Sigmoid colon (tissue), 7 donors: ENCODE data around the gene KCND3. TPM values are rescaled to one million over a fixed set of nuclear protein-coding genes. Genes with fewer than 3 reads are reported as not detected.

ENCODE experiments used
- DNase-seq: peaks from one replicate; pipeline ENCODE4 v3.0.0-alpha.2; 2019
- H3K27ac ChIP-seq, 4 donors: fragments of 200-600 bp; sonication (generic); one replicate each; pipeline ENCODE4 v1.5.1; 2016 to 2019; ENCODE audit warnings: mild to moderate bottlenecking in 1 of 4
- H3K27me3 ChIP-seq, 3 donors: fragments of 200-600 bp; sonication (generic); one replicate each; pipeline ENCODE4 v1.5.1; 2019; ENCODE audit warnings: mild to moderate bottlenecking in 1 of 3
- H3K36me3 ChIP-seq, 4 donors: fragments of 200-600 bp; sonication (generic); one replicate each; pipeline ENCODE4 v1.5.1; 2016 to 2019
- H3K4me1 ChIP-seq, 4 donors: fragments of 200-600 bp; sonication (generic); one replicate each; pipeline ENCODE4 v1.5.1; 2017 to 2019
- H3K4me3 ChIP-seq, 4 donors: fragments of 200-600 bp; sonication (generic); one replicate each; pipeline ENCODE4 v1.5.1; 2017 to 2019; ENCODE audit warnings: mild to moderate bottlenecking in 2 of 4, moderate library complexity in 1 of 4
- H3K9me3 ChIP-seq, 4 donors: fragments of 200-600 bp in 3 of 4; sonication (generic) in 3 of 4; one replicate each; pipeline versions ENCODE4 v1.5.1 to v1.6.1; 2013 to 2019
- EP300 ChIP-seq, 4 donors: sonication (generic); formaldehyde crosslinking; IDR thresholded peaks; one replicate each; pipeline ENCODE4 v1.6.1; 2017; ENCODE audit warnings: antibody characterized with exemption in 4 of 4
- POLR2A ChIP-seq, 2 donors: fragments of 450-650 bp; IDR thresholded peaks; one replicate each; pipeline ENCODE4 v1.6.1; 2016; ENCODE audit warnings: antibody characterized with exemption in 2 of 2, mild to moderate bottlenecking in 2 of 2, moderate library complexity in 2 of 2
- POLR2AphosphoS5 ChIP-seq, 4 donors: sonication (generic); formaldehyde crosslinking; IDR thresholded peaks; one replicate each; pipeline ENCODE4 v1.6.1; 2017; ENCODE audit warnings: antibody characterized with exemption in 4 of 4
- WGBS, 2 donors: extraction: QIAGEN DNeasy Blood & Tissue Kit; methylation state at CpG; one replicate each; pipeline ENCODE4 v1.1.7; 2013; 5-methylcytosine and 5-hydroxymethylcytosine counted together
- intact Hi-C: fragments of 100-400 bp; cut with DNase I; formaldehyde crosslinking; loops from one replicate; pipeline ENCODE4 v1.15.1; 2023
- polyA plus RNA-seq, 3 donors: library from polyadenylated mRNA; stranded (reverse); fragments of 200-250 nt; gene quantifications; one replicate each; pipeline ENCODE4 v1.2.3, GENCODE V29; 2013
- total RNA-seq, 4 donors: library from RNA; depleted of rRNA; stranded (reverse); fragments of >200 nt; gene quantifications; one replicate each; pipeline ENCODE4 v1.1.0, GENCODE V29; 2016
- TF ChIP-seq, protein P1 (sequence below), 4 experiments: fragments of 450-650 bp in 3 of 4; fragments of 200-600 bp in 1 of 4; IDR thresholded peaks; one replicate each; pipeline ENCODE4 v1.5.1; 2016 to 2019; ENCODE audit warnings: antibody characterized with exemption in 4 of 4, mild to moderate bottlenecking in 3 of 4, moderate library complexity in 2 of 4
- donor health status: healthy with polysubstance abuse.
- donor health status: Bipolar disorder and iron deficiency.
- donor health status: healthy.

The KCND3 gene
- total and polyA plus RNA-seq, 7 donors = 0.23 to 18.3 (median 5.9) TPM

- TF ChIP-seq POLR2A (IDR thresholded peaks at IDR 0.05) (no peak), POLR2AphosphoS5 (IDR thresholded peaks at IDR 0.05) (peak in 1 of 4 donors; percentile 17)
- peak overlapping the region; percentile 56 to 67 (median 62) for H3K4me3 ChIP-seq
- H3K27ac ChIP-seq = peak overlapping the region; percentile 87 to 97 (median 90)
- 1 to 2% methylated on average over 63 of the region's 63 CpGs for WGBS, 2 donors
- H3K9me3 ChIP-seq = no peaks in the 10 kb centered on the region
- DNase-seq = peak; percentile 93
- H3K36me3 ChIP-seq = peaks cover 0 to 5% (median 0%) of the 10 kb centered on the region in 4 donors
- H3K27me3 ChIP-seq = no peaks in the 10 kb centered on the region
- H3K4me1 ChIP-seq = peaks cover 0 to 56% (median 43%) of the 10 kb centered on the region in 4 donors
- intact Hi-C loops = loop anchor here (2.0 to 5.0 kb wide), 2 partner anchors 15 to 78 kb away; partner anchors contain the start of gene DDX20
Observed at GRCh38 chr1:111739925-111740765, 249.3 kb downstream of the KCND3 start.

- intact Hi-C loops = loop anchor here (5.0 kb wide), 1 partner anchor 77 kb away; no protein-coding TSS in a partner anchor
- DNase-seq = peak; percentile 96
- H3K4me1 ChIP-seq = peaks cover 0 to 62% (median 46%) of the 10 kb centered on the region in 4 donors
- H3K36me3 ChIP-seq = peaks cover 0 to 5% (median 0%) of the 10 kb centered on the region in 4 donors
- peak; percentile 81 to 93 (median 89) for TF ChIP-seq POLR2AphosphoS5 (IDR thresholded peaks at IDR 0.05)
- TF ChIP-seq, protein P1, sequence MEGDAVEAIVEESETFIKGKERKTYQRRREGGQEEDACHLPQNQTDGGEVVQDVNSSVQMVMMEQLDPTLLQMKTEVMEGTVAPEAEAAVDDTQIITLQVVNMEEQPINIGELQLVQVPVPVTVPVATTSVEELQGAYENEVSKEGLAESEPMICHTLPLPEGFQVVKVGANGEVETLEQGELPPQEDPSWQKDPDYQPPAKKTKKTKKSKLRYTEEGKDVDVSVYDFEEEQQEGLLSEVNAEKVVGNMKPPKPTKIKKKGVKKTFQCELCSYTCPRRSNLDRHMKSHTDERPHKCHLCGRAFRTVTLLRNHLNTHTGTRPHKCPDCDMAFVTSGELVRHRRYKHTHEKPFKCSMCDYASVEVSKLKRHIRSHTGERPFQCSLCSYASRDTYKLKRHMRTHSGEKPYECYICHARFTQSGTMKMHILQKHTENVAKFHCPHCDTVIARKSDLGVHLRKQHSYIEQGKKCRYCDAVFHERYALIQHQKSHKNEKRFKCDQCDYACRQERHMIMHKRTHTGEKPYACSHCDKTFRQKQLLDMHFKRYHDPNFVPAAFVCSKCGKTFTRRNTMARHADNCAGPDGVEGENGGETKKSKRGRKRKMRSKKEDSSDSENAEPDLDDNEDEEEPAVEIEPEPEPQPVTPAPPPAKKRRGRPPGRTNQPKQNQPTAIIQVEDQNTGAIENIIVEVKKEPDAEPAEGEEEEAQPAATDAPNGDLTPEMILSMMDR (IDR thresholded peaks at IDR 0.05) = no peak
- peak; percentile 69 to 70 for TF ChIP-seq POLR2A (IDR thresholded peaks at IDR 0.05)
- H3K9me3 ChIP-seq = no peaks in the 10 kb centered on the region
- WGBS, 2 donors = 0% methylated on average over 59 of the region's 59 CpGs
- H3K4me3 ChIP-seq = peak within 1 kb of the TSS; percentile 56 to 67 (median 62)
- no peaks in the 10 kb centered on the region for H3K27me3 ChIP-seq
- H3K27ac ChIP-seq = peak within 1 kb of the TSS; percentile 87 to 97 (median 90)
Observed at GRCh38 chr1:111739194-111739924, 250.1 kb downstream of the KCND3 start, which contains the start of gene INKA2. Gene INKA2 (minus strand): TSS chr1:111739395. CDS start chr1:111739242, 153 bp downstream.

GRCh38 chr1:111738436-111739193, 250.9 kb downstream of the KCND3 start:
- Histone ChIP-seq H3K9me3 (no peaks in the 10 kb centered on the region), H3K27ac (peak overlapping the region; percentile 87 to 97 (median 90)), H3K36me3 (peaks cover 0 to 5% (median 0%) of the 10 kb centered on the region in 4 donors), H3K4me1 (peaks cover 0 to 65% (median 51%) of the 10 kb centered on the region in 4 donors), H3K27me3 (no peaks in the 10 kb centered on the region), H3K4me3 (peak overlapping the region; percentile 56 to 67 (median 62))
- no peak for TF ChIP-seq EP300 (IDR thresholded peaks at IDR 0.05)
- peak; percentile 65 to 79 (median 71) for TF ChIP-seq POLR2AphosphoS5 (IDR thresholded peaks at IDR 0.05)
- TF ChIP-seq POLR2A (IDR thresholded peaks at IDR 0.05) = peak in 1 of 2 donors; percentile 54
- TF ChIP-seq, protein P1 (IDR thresholded peaks at IDR 0.05) = no peak
- intact Hi-C loops = loop anchor here (5.0 kb wide), 1 partner anchor 76 kb away; no protein-coding TSS in a partner anchor
- peak; percentile 90 for DNase-seq
- WGBS, 2 donors = 0 to 1% methylated on average over 61 of the region's 61 CpGs

- Histone ChIP-seq H3K9me3 (no peaks in the 10 kb centered on the region), H3K4me3 (peak overlapping the region; percentile 56 to 67 (median 62)), H3K36me3 (peaks cover 0 to 5% (median 0%) of the 10 kb centered on the region in 4 donors), H3K27me3 (no peaks in the 10 kb centered on the region), H3K27ac (peak overlapping the region; percentile 87 to 97 (median 90)), H3K4me1 (peaks cover 0 to 64% (median 51%) of the 10 kb centered on the region in 4 donors)
- WGBS, 2 donors = 9 to 12% methylated on average over 9 of the region's 9 CpGs
- intact Hi-C loops = loop anchor here (5.0 kb wide), 1 partner anchor 76 kb away; no protein-coding TSS in a partner anchor
- no peak for DNase-seq
- TF ChIP-seq EP300 (IDR thresholded peaks at IDR 0.05) (no peak), POLR2A (IDR thresholded peaks at IDR 0.05) (no peak), POLR2AphosphoS5 (IDR thresholded peaks at IDR 0.05) (no peak)
- TF ChIP-seq, protein P1 (IDR thresholded peaks at IDR 0.05) = no peak
Observed at GRCh38 chr1:111738133-111738435, 251.4 kb downstream of the KCND3 start.
